ENCODE data around the gene VWA3A.
A peak's percentile ranks its signal among the peaks of the same experiment; 100 is the strongest.

VWA3A gene

GRCh38 chr16:22186517-22186916 lies 94.2 kb downstream of the VWA3A start:
- 0 out of 2 replicates have a peak, but pooled peaks have one; percentile 5 for TF ChIP-seq CTCF (IDR thresholded peaks at IDR 0.05; ENCODE audit: low read depth, low read length)
- H3K4me3 ChIP-seq (ENCODE audit: low read depth, low read length), result no peak overlapping the region

GRCh38 chr16:22188267-22188594 lies 95.9 kb downstream of the VWA3A start:
- TF ChIP-seq CTCF (IDR thresholded peaks at IDR 0.05; ENCODE audit: low read depth, low read length), result no peak
- H3K4me3 ChIP-seq (ENCODE audit: low read depth, low read length), result no peak overlapping the region

GRCh38 chr16:22188595-22189442 lies 96.5 kb downstream of the VWA3A start:
- no peak overlapping the region for H3K4me3 ChIP-seq (ENCODE audit: low read depth, low read length)
- TF ChIP-seq CTCF (IDR thresholded peaks at IDR 0.05; ENCODE audit: low read depth, low read length), result peak; percentile 85

- peak overlapping the region; percentile 59 for H3K4me3 ChIP-seq (ENCODE audit: low read depth, low read length)
- no peak for TF ChIP-seq CTCF (IDR thresholded peaks at IDR 0.05; ENCODE audit: low read depth, low read length)
Observed at GRCh38 chr16:22189473-22190080, 97.2 kb downstream of the VWA3A start.

GRCh38 chr16:22190081-22190775 lies 97.9 kb downstream of the VWA3A start:
- no peak for TF ChIP-seq CTCF (IDR thresholded peaks at IDR 0.05; ENCODE audit: low read depth, low read length)
- H3K4me3 ChIP-seq (ENCODE audit: low read depth, low read length), result peak overlapping the region; percentile 59

- TF ChIP-seq CTCF (IDR thresholded peaks at IDR 0.05; ENCODE audit: low read depth, low read length), result no peak
Observed at GRCh38 chr16:22190776-22191531, 98.6 kb downstream of the VWA3A start.

More at GRCh38 chr16:22190776-22191531, 98.6 kb downstream of the VWA3A start:
- H3K4me3 ChIP-seq (ENCODE audit: low read depth, low read length), result peak overlapping the region; percentile 61
